Activated CD4-positive, alpha-beta memory T cell treated with anti-CD3 and anti-CD28 coated beads, Interleukin-2, amount 10 ng/mL, durations not matched to agents 7 days and 5 days (primary cell): Measurements from ENCODE around the gene NEUROG3. TPM values are rescaled to one million over a fixed set of nuclear protein-coding genes. Genes with fewer than 3 reads are reported as not detected.
"Not testable (repeated sequence)": the region's sequence is repeated elsewhere in the genome, so short reads cannot be mapped to it uniquely, and the experiment has no call there.

Source experiments
- CTCF ChIA-PET: fragments of 350-600 bp; sonication (Branson Sonifier 250); formaldehyde crosslinking; loops from one replicate; lab custom pipeline; 2021; ENCODE audit warnings: antibody characterized with exemption, inconsistent platforms; lab: Charles Lee
- POLR2A ChIA-PET: fragments of 350-600 bp; sonication (Branson Sonifier 250); formaldehyde crosslinking; loops from one replicate; lab custom pipeline; 2021; ENCODE audit warnings: antibody characterized with exemption; lab: Charles Lee
- DNase-seq: peaks from one replicate; pipeline ENCODE4 v3.0.0-alpha.2; 2020
- H3K27ac Mint-ChIP-seq: one replicate; pipeline ENCODE4 v1.8.0; 2021; ENCODE audit warnings: mild to moderate bottlenecking, mixed read lengths
- H3K27me3 Mint-ChIP-seq: one replicate; pipeline ENCODE4 v1.8.0; 2021; ENCODE audit warnings: mixed read lengths
- H3K36me3 Mint-ChIP-seq: one replicate; pipeline ENCODE4 v1.8.0; 2021; ENCODE audit warnings: low read depth, mixed read lengths
- H3K4me1 Mint-ChIP-seq: one replicate; pipeline ENCODE4 v1.8.0; 2021; ENCODE audit warnings: mixed read lengths
- H3K4me3 Mint-ChIP-seq: one replicate; pipeline ENCODE4 v1.8.0; 2021; ENCODE audit warnings: mild to moderate bottlenecking, mixed read lengths
- H3K9me3 Mint-ChIP-seq: one replicate; pipeline ENCODE4 v1.8.0; 2021; ENCODE audit warnings: mixed read lengths
- total RNA-seq, 2 experiments: library from RNA; stranded (reverse); gene quantifications; one replicate each; pipeline ENCODE4 v1.2.3, GENCODE V29; 2021

NEUROG3 gene
- total RNA-seq, 2 experiments from 2014 or later = 0.23 TPM; not detected in 1

DNA sequence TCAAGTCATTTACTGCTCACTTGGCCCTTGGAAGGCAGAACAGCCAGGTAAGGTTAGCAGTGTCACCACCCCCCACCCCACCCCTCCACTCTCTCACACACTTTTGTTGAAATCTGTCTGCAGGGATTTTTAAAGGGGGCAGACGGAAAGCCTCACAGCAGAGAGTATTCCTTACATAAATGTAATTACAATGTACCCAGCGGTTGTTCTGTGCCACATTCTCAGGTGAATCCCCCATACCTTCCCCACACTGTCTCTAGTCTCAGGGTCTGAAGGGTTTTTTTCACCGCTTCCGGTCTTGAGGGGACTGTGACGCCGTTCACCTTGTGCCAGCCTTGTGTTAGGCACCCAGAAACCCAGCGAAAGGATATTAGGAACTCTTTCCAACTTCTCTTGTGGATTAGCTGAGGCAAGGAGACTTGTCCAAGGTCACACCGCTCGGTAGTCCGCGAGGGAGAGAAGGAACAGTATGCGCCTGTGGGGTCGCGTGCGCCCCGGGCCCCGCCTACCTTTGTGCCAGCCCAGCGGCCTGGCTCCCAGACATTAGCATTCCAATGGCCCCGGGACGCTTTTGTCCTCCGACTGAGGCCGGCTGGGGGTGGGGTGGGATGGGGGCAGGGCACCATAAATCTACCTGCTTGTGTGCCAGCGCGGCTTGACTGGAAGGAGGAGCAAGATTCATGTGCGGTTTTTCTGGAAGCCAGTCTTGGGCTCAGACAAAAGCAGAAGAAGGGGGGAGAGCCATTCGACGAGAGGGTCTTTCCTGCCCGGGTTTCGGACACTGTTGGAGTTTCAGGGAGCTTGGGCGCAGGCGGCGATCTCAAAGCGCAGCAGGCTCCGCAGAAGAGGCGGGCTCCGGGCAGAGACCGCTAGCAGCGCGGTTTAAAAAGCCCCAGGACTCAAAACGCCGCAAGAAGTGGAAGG is 4.5 kb downstream of the NEUROG3 start:
- H3K27ac Mint-ChIP-seq = no peak overlapping the region
- POLR2A ChIA-PET = no interaction called here
- H3K4me1 Mint-ChIP-seq = peaks cover 11% of the 10 kb centered on the region
- no peak overlapping the region for H3K4me3 Mint-ChIP-seq
- no peak for DNase-seq
- no peaks in the 10 kb centered on the region for H3K36me3 Mint-ChIP-seq
- CTCF ChIA-PET = no interaction called here
- H3K27me3 Mint-ChIP-seq = peaks cover 85% of the 10 kb centered on the region
- H3K9me3 Mint-ChIP-seq = no peaks in the 10 kb centered on the region

DNA sequence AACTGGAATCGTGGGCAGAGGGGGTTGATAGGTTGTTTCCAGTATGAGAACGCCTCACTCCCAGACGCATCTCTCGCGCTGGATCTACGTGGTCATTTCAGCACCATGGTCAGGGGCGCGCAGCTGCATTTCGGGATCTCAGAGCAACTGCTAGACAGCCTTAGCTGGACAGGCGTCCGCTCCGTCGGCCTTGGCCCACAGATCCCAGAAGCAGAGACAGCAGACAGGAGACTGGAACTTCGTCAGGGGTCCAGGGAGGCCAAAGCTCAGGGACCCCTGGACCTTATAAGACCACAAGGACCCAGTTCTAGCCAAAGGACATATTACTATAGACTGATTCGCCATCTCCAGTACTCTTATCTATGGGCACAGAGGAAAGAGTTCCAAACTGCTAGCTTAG is 5.3 kb downstream of the NEUROG3 start:
- CTCF ChIA-PET = no interaction called here
- Mint-ChIP-seq H3K9me3 (no peaks in the 10 kb centered on the region), H3K27me3 (peaks cover 80% of the 10 kb centered on the region), H3K27ac (no peak overlapping the region), H3K4me3 (no peak overlapping the region), H3K36me3 (no peaks in the 10 kb centered on the region), H3K4me1 (peaks cover 6% of the 10 kb centered on the region)
- DNase-seq = peak; percentile 48
- POLR2A ChIA-PET = no interaction called here

DNA sequence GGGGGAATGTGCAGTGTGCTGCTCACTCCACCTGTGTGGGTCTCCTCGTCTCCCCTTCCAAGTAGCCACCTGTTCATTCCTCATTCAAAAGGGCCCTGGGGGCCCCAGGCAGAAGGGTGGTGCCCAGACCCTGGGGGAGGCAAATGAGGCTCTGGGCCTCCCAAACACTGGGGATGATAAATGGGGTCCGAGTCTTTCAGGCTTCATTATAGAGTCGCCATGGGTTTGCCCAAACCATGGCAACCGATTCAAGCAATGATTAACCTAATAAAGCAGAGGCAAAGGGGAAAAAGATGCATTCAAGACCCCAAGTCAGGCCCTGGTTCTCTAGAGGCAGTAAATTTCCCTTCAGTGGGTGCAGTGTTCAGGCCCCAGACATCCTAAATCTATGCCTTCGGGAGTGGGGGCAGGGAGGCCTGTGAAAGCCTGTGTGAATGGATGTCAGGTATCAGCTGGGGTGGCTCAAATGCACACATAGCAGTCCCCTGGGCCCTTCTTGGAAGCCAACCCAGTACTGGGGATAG is 10.4 kb downstream of the NEUROG3 start:
- DNase-seq = no peak
- Mint-ChIP-seq H3K27ac (no peak overlapping the region), H3K4me1 (peaks cover 11% of the 10 kb centered on the region), H3K36me3 (no peaks in the 10 kb centered on the region), H3K27me3 (peaks cover 33% of the 10 kb centered on the region), H3K4me3 (no peak overlapping the region), H3K9me3 (no peaks in the 10 kb centered on the region)
- ChIA-PET POLR2A (no interaction called here), CTCF (no interaction called here)

DNA sequence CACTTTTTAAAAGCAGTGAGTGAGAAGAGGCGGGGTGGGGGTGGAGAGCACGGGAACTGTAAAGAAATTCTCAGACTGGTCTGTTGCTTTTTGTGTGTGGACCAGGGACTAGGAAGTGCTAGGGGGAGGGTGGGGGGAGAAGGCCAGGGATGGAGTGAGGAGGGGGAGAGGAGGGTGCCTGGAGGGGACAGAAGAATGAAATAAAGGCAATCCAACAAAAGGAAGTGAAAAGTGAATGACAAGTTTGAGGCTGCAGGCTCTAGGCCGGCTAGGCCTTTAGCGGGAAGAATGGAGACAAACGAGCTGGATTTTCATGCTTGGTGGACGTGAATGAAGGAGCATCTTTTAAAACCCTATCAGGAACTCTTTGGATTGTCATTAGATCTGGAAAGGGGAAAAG is 13.7 kb downstream of the NEUROG3 start:
- Mint-ChIP-seq H3K27ac (no peak overlapping the region), H3K4me3 (no peak overlapping the region), H3K4me1 (peaks cover 11% of the 10 kb centered on the region), H3K27me3 (peaks cover 24% of the 10 kb centered on the region), H3K36me3 (no peaks in the 10 kb centered on the region), H3K9me3 (no peaks in the 10 kb centered on the region)
- DNase-seq = no peak
- POLR2A ChIA-PET = no interaction called here
- CTCF ChIA-PET = no interaction called here

DNA sequence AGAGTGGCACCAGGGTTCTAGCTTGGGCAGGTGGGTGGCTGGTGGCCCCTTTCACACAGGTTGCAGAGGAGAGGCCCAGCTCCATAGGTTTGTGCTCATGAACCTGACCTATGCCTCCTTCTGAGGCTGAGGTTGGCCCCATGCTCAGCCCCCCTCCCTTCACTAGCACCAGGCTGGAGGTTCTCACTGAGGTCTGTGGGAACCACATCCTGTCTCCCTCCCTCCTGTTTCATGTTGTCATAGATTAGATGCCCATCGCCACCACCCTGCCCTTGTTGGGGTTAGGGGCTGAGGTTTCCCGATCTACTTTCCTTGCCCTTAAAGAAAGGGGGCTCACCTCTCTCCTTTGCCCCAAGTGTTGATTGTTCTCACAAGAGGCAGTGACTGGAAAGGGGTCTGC is 14.7 kb downstream of the NEUROG3 start:
- H3K9me3 Mint-ChIP-seq = no peaks in the 10 kb centered on the region
- H3K4me3 Mint-ChIP-seq = no peak overlapping the region
- peaks cover 16% of the 10 kb centered on the region for H3K27me3 Mint-ChIP-seq
- H3K27ac Mint-ChIP-seq = no peak overlapping the region
- peaks cover 11% of the 10 kb centered on the region for H3K4me1 Mint-ChIP-seq
- no peaks in the 10 kb centered on the region for H3K36me3 Mint-ChIP-seq
- ChIA-PET POLR2A (no interaction called here), CTCF (no interaction called here)
- peak; percentile 57 for DNase-seq

DNA sequence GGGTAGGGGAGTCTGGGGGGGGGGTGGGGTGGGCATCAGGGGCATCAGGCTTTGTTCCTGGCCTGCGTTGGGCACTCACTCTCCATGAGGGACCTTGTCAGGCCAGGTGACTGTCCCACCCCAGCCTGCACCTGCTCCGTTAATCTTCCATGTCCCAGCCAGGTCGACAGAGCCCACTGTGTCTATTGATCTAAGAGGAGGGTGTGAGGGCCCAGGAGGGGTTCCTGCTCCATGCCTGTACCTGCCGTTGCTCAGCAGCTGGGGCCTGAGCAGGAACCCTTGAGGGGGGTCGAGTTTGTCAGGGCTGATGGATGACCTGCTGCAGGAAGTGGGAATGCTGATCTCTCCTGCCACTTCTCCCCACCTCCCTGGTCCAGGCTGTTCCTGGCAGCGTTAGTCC is 18.6 kb downstream of the NEUROG3 start:
- Mint-ChIP-seq H3K9me3 (peaks cover 11% of the 10 kb centered on the region), H3K27me3 (peaks cover 23% of the 10 kb centered on the region), H3K27ac (no peak overlapping the region), H3K4me3 (no peak overlapping the region), H3K4me1 (peaks cover 11% of the 10 kb centered on the region), H3K36me3 (peaks cover 3% of the 10 kb centered on the region)
- POLR2A ChIA-PET = no interaction called here
- DNase-seq = no peak
- CTCF ChIA-PET = no interaction called here

DNA sequence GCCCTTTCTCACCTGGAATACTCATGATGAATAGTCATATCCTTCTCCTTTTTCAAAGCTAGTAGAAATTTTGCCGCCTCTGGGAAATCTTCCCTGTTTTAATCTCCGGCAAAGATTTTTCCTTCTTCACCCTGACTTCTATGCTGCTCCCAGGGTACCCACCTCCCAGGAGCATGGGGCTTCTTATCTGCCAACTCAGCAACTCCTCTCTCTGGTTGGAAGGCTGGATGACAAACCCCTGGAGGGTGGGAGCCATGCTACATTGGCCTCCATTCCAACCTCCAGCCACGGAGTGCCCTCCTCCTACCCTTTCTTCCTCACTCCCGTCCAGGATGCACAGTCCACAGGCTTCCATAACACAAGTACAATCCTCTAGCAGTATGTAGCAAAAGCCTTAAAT is 19.9 kb downstream of the NEUROG3 start:
- ChIA-PET POLR2A (no interaction called here), CTCF (no interaction called here)
- H3K27me3 Mint-ChIP-seq = peaks cover 28% of the 10 kb centered on the region
- peaks cover 4% of the 10 kb centered on the region for H3K4me1 Mint-ChIP-seq
- DNase-seq = no peak
- H3K9me3 Mint-ChIP-seq = peaks cover 20% of the 10 kb centered on the region
- no peak overlapping the region for H3K27ac Mint-ChIP-seq
- H3K4me3 Mint-ChIP-seq = no peak overlapping the region
- H3K36me3 Mint-ChIP-seq = peaks cover 7% of the 10 kb centered on the region

DNA sequence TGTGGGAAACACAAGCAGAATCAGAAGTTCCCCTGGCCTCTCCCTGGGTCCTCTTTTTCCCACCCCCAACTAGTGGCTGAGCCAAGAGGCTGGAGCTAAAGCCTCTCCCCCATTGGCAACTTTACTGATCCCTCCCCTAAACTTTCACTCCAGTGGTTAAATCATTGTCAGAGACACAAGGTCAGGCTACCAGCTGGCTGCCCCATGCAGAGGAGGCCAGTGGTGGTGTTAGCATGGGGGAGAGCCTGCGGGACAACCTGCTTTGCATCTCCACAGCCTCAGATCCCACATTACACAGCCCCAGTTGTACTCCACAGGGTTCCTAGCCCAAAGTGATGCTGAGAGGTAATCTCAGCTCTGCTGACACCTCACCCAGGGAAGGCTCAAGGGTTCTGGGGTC is 21.0 kb downstream of the NEUROG3 start:
- peaks cover 20% of the 10 kb centered on the region for H3K9me3 Mint-ChIP-seq
- ChIA-PET CTCF (no interaction called here), POLR2A (no interaction called here)
- no peak overlapping the region for H3K27ac Mint-ChIP-seq
- DNase-seq = no peak
- no peaks in the 10 kb centered on the region for H3K4me1 Mint-ChIP-seq
- peaks cover 32% of the 10 kb centered on the region for H3K27me3 Mint-ChIP-seq
- H3K4me3 Mint-ChIP-seq = no peak overlapping the region
- peaks cover 9% of the 10 kb centered on the region for H3K36me3 Mint-ChIP-seq

DNA sequence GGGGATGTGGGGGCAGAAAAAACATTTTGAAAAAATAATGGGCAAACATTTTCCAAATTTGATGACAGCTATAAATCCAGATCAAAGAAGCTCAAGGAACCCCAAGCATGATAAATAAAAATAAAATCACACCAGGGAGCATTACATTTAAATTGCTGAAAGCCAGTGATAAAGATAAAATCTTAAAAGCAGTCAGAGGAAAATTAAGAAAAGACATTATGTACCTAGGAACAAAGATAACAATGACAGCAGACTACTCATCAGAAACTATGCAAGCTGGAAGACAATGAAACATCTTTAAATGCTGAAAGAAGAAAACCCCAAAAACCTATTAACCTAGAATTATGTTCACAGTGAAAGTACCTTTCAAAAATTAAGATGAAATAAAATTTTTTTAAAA is 23.3 kb downstream of the NEUROG3 start:
- Mint-ChIP-seq H3K9me3 (peaks cover 20% of the 10 kb centered on the region), H3K36me3 (peaks cover 9% of the 10 kb centered on the region), H3K27me3 (peaks cover 24% of the 10 kb centered on the region), H3K4me3 (no peak overlapping the region), H3K27ac (no peak overlapping the region), H3K4me1 (no peaks in the 10 kb centered on the region)
- POLR2A ChIA-PET = no interaction called here
- DNase-seq = no peak
- CTCF ChIA-PET = no interaction called here

DNA sequence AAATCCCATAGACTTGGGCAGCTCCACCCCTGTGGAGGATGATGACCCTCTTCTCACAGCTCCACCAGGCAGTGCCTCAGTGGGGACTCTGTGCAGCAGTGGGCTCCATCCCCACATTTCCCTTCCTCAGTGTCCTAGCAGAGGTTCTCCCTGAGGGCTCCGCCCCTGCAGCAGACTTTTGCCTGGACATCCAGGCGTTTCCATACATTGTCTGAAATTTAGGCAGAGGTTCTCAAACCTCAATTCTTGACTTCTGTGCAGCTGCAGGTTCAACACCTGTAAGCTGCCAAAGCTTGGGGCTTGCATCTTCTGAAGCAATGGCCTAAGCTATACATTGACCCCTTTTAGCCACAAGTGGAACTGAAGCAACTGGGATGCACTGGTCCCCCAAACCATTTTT is 31.8 kb downstream of the NEUROG3 start:
- no peaks in the 10 kb centered on the region for H3K4me1 Mint-ChIP-seq
- CTCF ChIA-PET = no interaction called here

DNA sequence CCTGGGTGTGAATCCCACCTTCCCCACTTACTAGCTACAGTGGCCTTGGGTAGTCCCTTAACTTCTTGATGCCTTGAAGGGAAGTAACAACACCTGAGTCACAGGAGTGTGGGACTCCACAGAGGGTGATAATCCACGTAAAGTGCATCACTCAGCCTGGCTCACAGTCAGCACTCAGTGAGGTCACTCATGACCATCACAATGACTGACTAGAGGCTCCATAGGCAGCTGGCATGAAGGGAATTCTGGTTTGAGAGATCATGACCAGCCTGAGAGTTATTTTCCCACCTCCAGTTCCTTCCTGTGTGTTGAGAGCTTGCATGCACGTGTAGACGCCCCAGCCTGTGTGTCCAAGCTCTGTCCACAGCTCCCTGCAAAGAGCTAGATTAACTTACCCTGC is 34.8 kb downstream of the NEUROG3 start:
- ChIA-PET POLR2A (no interaction called here), CTCF (no interaction called here)
- Mint-ChIP-seq H3K9me3 (peaks cover 22% of the 10 kb centered on the region), H3K4me3 (no peak overlapping the region), H3K27ac (no peak overlapping the region), H3K27me3 (peaks cover 12% of the 10 kb centered on the region), H3K36me3 (peaks cover 7% of the 10 kb centered on the region), H3K4me1 (no peaks in the 10 kb centered on the region)
- no peak for DNase-seq

More for the DNA sequence above, 31.8 kb downstream of the NEUROG3 start:
- DNase-seq = no peak
- H3K27ac Mint-ChIP-seq = no peak overlapping the region
- H3K27me3 Mint-ChIP-seq = peaks cover 12% of the 10 kb centered on the region
- peaks cover 7% of the 10 kb centered on the region for H3K36me3 Mint-ChIP-seq
- POLR2A ChIA-PET = no interaction called here
- H3K4me3 Mint-ChIP-seq = no peak overlapping the region
- peaks cover 22% of the 10 kb centered on the region for H3K9me3 Mint-ChIP-seq

DNA sequence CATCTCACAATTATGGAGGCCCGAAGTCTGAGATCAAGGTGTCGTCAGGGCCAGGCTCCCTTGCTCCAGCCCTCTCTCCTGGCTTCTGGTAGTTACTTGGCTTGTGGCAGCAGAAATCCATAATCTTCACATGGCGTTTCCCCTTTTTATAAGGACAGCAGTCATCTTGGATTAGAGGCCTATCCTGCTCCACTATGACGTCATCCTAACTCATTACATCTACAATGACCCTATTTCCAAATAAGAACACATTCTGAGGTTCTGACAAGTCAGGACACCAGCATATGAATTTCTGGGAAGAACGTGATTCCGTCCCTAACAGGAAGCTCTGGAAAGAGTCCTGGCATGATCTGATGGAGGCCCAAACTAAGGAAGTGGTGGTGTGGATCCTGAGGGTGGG is 35.8 kb downstream of the NEUROG3 start:
- Mint-ChIP-seq H3K4me3 (no peak overlapping the region), H3K27me3 (peaks cover 17% of the 10 kb centered on the region), H3K4me1 (no peaks in the 10 kb centered on the region), H3K36me3 (peaks cover 7% of the 10 kb centered on the region), H3K27ac (no peak overlapping the region), H3K9me3 (peaks cover 22% of the 10 kb centered on the region)
- ChIA-PET CTCF (no interaction called here), POLR2A (no interaction called here)
- no peak for DNase-seq

DNA sequence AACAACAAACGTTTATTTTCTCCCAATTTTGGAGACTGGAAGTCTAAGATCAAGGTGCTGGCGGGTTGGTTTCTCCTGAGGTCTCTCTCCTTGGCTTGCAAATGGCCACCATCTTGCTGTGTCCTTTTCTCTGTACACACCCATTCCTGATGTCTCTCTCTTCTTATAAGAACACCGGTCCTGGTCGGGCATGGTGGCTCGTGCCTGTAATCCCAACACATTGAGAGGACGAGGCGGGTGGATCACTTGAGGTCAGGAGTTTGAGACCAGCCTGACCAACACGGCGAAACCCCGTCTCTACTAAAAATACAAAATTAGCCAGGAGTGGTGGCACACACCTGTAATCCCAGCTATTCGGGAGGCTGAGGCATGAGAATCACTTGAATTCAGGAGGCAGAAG is 36.7 kb downstream of the NEUROG3 start:
- H3K27ac Mint-ChIP-seq, POLR2A ChIA-PET, CTCF ChIA-PET, H3K4me3 Mint-ChIP-seq, H3K36me3 Mint-ChIP-seq, H3K4me1 Mint-ChIP-seq, DNase-seq: not testable (repeated sequence)
- peaks cover 25% of the 10 kb centered on the region for H3K27me3 Mint-ChIP-seq
- peaks cover 14% of the 10 kb centered on the region for H3K9me3 Mint-ChIP-seq

DNA sequence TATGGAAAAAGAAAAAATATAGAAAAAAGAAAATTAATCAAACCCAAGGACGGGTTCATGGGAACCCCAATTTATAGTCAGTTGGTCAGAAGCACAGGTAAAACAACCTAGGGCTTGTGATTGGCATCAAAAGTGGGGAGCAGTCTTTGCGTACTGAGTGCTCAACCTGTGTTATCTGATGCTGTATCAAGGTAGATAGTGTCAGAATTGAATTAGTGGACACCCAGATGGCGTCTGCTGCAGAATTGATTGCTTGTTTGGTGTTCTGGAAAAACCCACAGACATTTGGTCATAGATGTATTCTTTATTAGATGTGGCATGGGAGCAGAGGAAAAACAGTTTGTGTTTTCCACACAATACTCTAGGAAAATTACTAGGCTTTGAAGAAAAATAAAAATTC is 39.6 kb downstream of the NEUROG3 start:
- Mint-ChIP-seq H3K27ac (no peak overlapping the region), H3K4me1 (no peaks in the 10 kb centered on the region), H3K4me3 (no peak overlapping the region), H3K36me3 (no peaks in the 10 kb centered on the region), H3K27me3 (peaks cover 14% of the 10 kb centered on the region), H3K9me3 (peaks cover 5% of the 10 kb centered on the region)
- no peak for DNase-seq
- ChIA-PET CTCF (no interaction called here), POLR2A (no interaction called here)
